Subcutaneous abdominal adipose tissue (tissue), 5 donors: ENCODE measurements around the gene ZNF580.

Source experiments
- H3K27ac ChIP-seq: one replicate; pipeline ENCODE4 v1.7.0; 2013; ENCODE audit warnings: low read depth, mild to moderate bottlenecking, inconsistent platforms, low read length, moderate library complexity
- H3K27me3 ChIP-seq, 5 donors: one replicate each; pipeline ENCODE4 v1.7.0; 2013; ENCODE audit warnings: low read length in 5 of 5, inconsistent platforms in 1 of 5; ENCODE audit not compliant: control insufficient read depth in 5 of 5, insufficient read depth in 4 of 5
- H3K36me3 ChIP-seq, 5 donors: one replicate each; pipeline ENCODE4 v1.7.0; 2013; ENCODE audit warnings: low read length in 5 of 5; ENCODE audit not compliant: control insufficient read depth in 5 of 5, insufficient read depth in 5 of 5
- H3K4me1 ChIP-seq, 5 donors: one replicate each; pipeline ENCODE4 v1.7.0; 2013; ENCODE audit warnings: low read length in 5 of 5, mild to moderate bottlenecking in 3 of 5, moderate library complexity in 1 of 5; ENCODE audit not compliant: control insufficient read depth in 5 of 5, insufficient read depth in 5 of 5
- H3K4me3 ChIP-seq, 5 donors: one replicate each; pipeline ENCODE4 v1.7.0; 2013; ENCODE audit warnings: low read length in 5 of 5, low read depth in 1 of 5
- H3K9ac ChIP-seq, 5 donors: one replicate each; pipeline ENCODE4 v1.7.0; 2013; ENCODE audit warnings: low read length in 5 of 5, mild to moderate bottlenecking in 4 of 5, moderate library complexity in 3 of 5
- H3K9me3 ChIP-seq, 5 donors: one replicate each; pipeline ENCODE4 v1.7.0; 2013; ENCODE audit warnings: low read length in 5 of 5; ENCODE audit not compliant: control insufficient read depth in 5 of 5
- donor health status: healthy.
- donor health status: healthy.
- donor health status: healthy.
- donor health status: healthy.
- donor health status: healthy.

ZNF580 gene

DNA sequence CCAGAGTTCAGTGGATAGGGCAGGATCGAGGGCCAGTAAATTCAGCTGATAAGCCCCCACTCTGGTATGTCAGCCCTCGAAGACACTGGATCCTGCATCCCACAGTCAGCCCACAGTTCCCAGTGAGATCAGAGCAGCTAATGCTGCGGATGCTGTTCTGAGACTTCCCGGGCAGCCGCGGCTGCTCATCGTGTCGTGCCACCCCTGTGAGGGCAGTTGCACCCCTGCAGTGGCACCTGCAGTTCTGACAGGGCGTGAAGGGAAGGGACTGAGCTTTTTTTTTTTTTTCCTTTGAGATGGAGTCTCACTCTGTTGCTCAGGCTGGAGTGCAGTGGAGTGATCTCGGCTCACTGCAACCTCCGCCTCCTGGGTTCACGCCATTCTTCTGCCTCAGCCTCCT lies 26.7 kb downstream of the ZNF580 start:
- Histone ChIP-seq H3K4me1 (peaks cover 0 to 3% (median 0%) of the 10 kb centered on the region in 5 donors), H3K4me3 (no peak overlapping the region), H3K36me3 (peaks cover 0 to 88% (median 80%) of the 10 kb centered on the region in 5 donors), H3K27ac (no peak overlapping the region), H3K9me3 (no peaks in the 10 kb centered on the region), H3K27me3 (no peaks in the 10 kb centered on the region), H3K9ac (no peak overlapping the region)

DNA sequence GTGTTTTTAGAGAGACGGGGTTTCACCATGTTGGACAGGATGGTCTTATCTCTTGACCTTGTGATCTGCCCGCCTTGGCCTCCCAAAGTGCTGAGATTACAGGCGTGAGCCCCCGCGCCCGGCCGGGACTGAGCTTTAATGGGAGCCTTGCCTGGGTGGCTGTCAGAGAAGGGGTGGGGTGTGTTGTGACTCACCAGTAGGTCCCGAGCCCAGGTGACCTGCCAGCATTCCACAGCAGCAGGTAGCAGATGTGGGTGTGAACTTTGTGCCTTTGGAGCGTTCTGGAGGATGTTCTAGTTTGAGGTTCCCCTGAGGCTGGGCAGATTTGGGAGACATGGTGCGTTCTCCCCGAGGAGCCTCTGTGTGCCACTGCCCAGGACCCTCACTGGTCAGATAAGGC lies 27.2 kb downstream of the ZNF580 start:
- Histone ChIP-seq H3K9ac (no peak overlapping the region), H3K27me3 (no peaks in the 10 kb centered on the region), H3K36me3 (peaks cover 0 to 84% (median 76%) of the 10 kb centered on the region in 5 donors), H3K4me3 (no peak overlapping the region), H3K4me1 (peaks cover 0 to 3% (median 0%) of the 10 kb centered on the region in 5 donors), H3K9me3 (no peaks in the 10 kb centered on the region), H3K27ac (no peak overlapping the region)

DNA sequence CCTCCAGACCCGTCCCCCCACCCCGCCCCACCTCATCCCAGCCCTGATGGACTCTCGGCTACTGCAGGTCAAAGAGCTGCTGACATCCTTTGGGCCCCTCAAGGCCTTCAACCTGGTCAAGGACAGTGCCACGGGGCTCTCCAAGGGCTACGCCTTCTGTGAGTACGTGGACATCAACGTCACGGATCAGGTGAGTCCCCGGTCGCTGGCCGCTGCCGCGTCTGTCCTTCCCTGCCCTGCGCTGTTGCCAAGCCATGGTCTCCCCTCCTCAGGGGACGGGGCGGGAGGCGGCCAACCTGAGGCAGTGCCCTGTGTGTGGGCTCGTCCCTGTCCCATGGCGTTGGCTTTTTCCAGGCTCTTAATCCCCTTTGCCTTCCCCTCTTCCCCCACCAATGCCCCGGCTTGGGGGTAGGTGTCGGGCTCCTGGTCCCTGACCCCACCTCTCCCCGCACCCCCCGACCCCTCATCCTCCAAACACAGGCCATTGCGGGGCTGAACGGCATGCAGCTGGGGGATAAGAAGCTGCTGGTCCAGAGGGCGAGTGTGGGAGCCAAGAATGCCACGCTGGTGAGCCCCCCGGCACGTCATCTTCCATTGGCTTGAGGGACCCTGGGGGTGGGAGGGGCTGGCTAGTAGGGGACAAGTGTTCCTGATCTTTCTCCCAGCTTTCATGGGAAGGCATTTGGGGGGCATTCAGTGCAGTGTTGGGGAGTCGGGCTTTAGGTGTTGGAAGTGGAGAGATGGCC lies 28.0 kb downstream of the ZNF580 start:
- Histone ChIP-seq H3K9ac (no peak overlapping the region), H3K4me3 (no peak overlapping the region), H3K27me3 (no peaks in the 10 kb centered on the region), H3K4me1 (peaks cover 0 to 3% (median 0%) of the 10 kb centered on the region in 5 donors), H3K36me3 (peaks cover 0 to 79% (median 71%) of the 10 kb centered on the region in 5 donors), H3K9me3 (no peaks in the 10 kb centered on the region), H3K27ac (no peak overlapping the region)

DNA sequence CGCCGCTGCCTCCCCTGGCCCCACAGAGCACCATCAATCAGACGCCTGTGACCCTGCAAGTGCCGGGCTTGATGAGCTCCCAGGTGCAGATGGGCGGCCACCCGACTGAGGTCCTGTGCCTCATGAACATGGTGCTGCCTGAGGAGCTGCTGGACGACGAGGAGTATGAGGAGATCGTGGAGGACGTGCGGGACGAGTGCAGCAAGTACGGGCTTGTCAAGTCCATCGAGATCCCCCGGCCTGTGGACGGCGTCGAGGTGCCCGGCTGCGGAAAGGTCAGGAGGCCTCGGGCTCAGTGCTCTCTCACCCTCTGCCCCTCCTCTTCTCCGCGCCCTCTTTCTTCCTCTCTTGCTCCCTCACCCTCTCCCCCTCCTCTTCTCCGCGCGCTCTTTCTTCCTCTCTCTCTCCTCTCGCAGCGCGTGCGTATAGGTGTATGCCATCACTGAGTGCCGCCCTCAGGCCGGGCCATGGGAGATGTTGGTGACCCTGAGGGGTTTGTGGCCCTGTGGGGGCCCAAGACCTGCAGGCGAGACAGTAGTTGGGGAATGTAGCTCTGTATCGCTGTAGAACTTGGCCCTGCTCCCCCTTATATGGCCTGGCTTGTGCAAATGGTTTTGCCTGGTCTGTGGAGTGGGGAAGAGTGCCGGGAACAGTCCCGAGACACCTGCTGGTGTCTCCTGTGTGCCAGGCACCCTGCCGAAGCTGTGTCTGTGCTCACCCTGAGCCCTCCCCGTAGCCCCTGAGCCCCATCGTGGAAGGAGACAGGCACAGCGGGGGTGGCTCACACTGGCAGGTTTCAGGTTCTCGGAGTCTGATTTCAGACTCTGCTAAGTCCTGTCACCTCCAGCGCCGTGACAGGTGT lies 28.8 kb downstream of the ZNF580 start:
- peaks cover 0 to 71% (median 62%) of the 10 kb centered on the region in 5 donors for H3K36me3 ChIP-seq
- peaks cover 0 to 6% (median 5%) of the 10 kb centered on the region in 5 donors for H3K4me1 ChIP-seq

GRCh38 chr19:55670280-55671053 lies 29.7 kb downstream of the ZNF580 start:
- no peaks in the 10 kb centered on the region for H3K9me3 ChIP-seq
- H3K4me1 ChIP-seq = peaks cover 0 to 9% (median 7%) of the 10 kb centered on the region in 5 donors
- no peaks in the 10 kb centered on the region for H3K27me3 ChIP-seq
- H3K36me3 ChIP-seq = peaks cover 0 to 63% (median 56%) of the 10 kb centered on the region in 5 donors
- no peak overlapping the region for H3K9ac ChIP-seq
- no peak overlapping the region for H3K4me3 ChIP-seq
- H3K27ac ChIP-seq = no peak overlapping the region

More for the DNA sequence above, 28.8 kb downstream of the ZNF580 start:
- Histone ChIP-seq H3K27ac (no peak overlapping the region), H3K9me3 (no peaks in the 10 kb centered on the region), H3K4me3 (no peak overlapping the region), H3K27me3 (no peaks in the 10 kb centered on the region), H3K9ac (no peak overlapping the region)

- Histone ChIP-seq H3K27ac (no peak overlapping the region), H3K4me3 (no peak overlapping the region), H3K4me1 (peaks cover 2 to 15% (median 12%) of the 10 kb centered on the region in 5 donors), H3K36me3 (peaks cover 0 to 58% (median 52%) of the 10 kb centered on the region in 5 donors), H3K27me3 (no peaks in the 10 kb centered on the region), H3K9me3 (no peaks in the 10 kb centered on the region), H3K9ac (no peak overlapping the region)
These were observed 30.2 kb downstream of the ZNF580 start for GRCh38 chr19:55671054-55671378.

DNA sequence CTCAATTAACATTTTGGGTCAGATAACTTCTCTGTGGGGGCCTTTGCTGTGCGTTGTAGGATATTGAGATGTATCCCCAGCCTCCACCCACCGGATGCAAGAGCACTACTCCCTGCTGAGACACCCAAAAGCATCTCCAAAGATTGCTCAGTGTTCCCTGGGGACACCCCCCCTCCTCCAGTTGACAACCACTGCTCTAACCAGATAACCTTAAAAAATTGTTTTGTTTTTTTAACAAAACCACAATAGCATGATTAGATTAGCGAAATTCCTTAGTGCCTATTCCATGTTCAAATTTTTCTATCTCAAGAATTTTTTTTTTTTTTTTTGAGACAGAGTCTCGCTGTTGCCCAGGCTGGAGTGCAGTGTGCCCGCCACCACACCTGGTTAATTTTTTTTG lies 31.6 kb downstream of the ZNF580 start:
- Histone ChIP-seq H3K27ac (no peak overlapping the region), H3K27me3 (no peaks in the 10 kb centered on the region), H3K9ac (no peak overlapping the region), H3K4me1 (peaks cover 9 to 29% (median 26%) of the 10 kb centered on the region in 5 donors), H3K36me3 (peaks cover 0 to 44% (median 38%) of the 10 kb centered on the region in 5 donors), H3K9me3 (no peaks in the 10 kb centered on the region), H3K4me3 (no peak overlapping the region)

- H3K9ac ChIP-seq = no peak overlapping the region
- no peaks in the 10 kb centered on the region for H3K27me3 ChIP-seq
- no peak overlapping the region for H3K4me3 ChIP-seq
- no peak overlapping the region for H3K27ac ChIP-seq
- peaks cover 11 to 39% (median 37%) of the 10 kb centered on the region in 5 donors for H3K4me1 ChIP-seq
- H3K9me3 ChIP-seq = no peaks in the 10 kb centered on the region
- H3K36me3 ChIP-seq = peaks cover 0 to 38% (median 32%) of the 10 kb centered on the region in 5 donors
These were observed 32.7 kb downstream of the ZNF580 start for GRCh38 chr19:55673465-55673864.

- H3K4me3 ChIP-seq = no peak overlapping the region
- peaks cover 0 to 38% (median 32%) of the 10 kb centered on the region in 5 donors for H3K36me3 ChIP-seq
- no peak overlapping the region for H3K9ac ChIP-seq
- H3K4me1 ChIP-seq = peaks cover 12 to 44% (median 41%) of the 10 kb centered on the region in 5 donors
- no peaks in the 10 kb centered on the region for H3K27me3 ChIP-seq
- no peak overlapping the region for H3K27ac ChIP-seq
- no peaks in the 10 kb centered on the region for H3K9me3 ChIP-seq
These were observed 33.1 kb downstream of the ZNF580 start for GRCh38 chr19:55673889-55674288.
